ENCODE results near the gene ADAMTS16.

The ADAMTS16 gene

GRCh38 chr5:5207828-5208227, 67.7 kb downstream of the ADAMTS16 start:
- Histone ChIP-seq H3K79me2 (ENCODE audit: insufficient read depth, low read length) (no peaks in the 10 kb centered on the region), H3K9me2 (ENCODE audit: low read depth, low read length) (no peaks in the 10 kb centered on the region), H3K27me3 (ENCODE audit: insufficient read depth, low read length) (no peaks in the 10 kb centered on the region), H3K9ac (ENCODE audit: low read length) (no peak overlapping the region), H2AFZ (ENCODE audit: low read length) (no peak overlapping the region), H3K4me1 (ENCODE audit: insufficient read depth, low read length, severe bottlenecking) (no peaks in the 10 kb centered on the region), H4K20me1 (ENCODE audit: insufficient read depth, low read length) (no peaks in the 10 kb centered on the region), H3K27ac (ENCODE audit: low read depth, low read length, poor library complexity, severe bottlenecking) (no peak overlapping the region), H3K36me3 (ENCODE audit: insufficient read depth, low read length) (no peaks in the 10 kb centered on the region), H3K9me3 (ENCODE audit: low read length) (no peaks in the 10 kb centered on the region), H3K4me3 (ENCODE audit: low read depth, low read length, poor library complexity, severe bottlenecking) (no peak overlapping the region), H3F3A (ENCODE audit: insufficient read depth, low read length) (no peaks in the 10 kb centered on the region), H3K4me2 (ENCODE audit: low read length) (no peak overlapping the region)
- TF ChIP-seq CTCF (IDR thresholded peaks at IDR 0.05; ENCODE audit: low read length) (no peak), EZH2 (IDR thresholded peaks at IDR 0.05; ENCODE audit: borderline replicate concordance, low read length) (no peak)

- no peaks in the 10 kb centered on the region for H3K79me2 ChIP-seq (ENCODE audit: insufficient read depth, low read length)
- H3K4me2 ChIP-seq (ENCODE audit: low read length) = no peak overlapping the region
- H3K27ac ChIP-seq (ENCODE audit: low read depth, low read length, poor library complexity, severe bottlenecking) = no peak overlapping the region
- no peak overlapping the region for H3K9ac ChIP-seq (ENCODE audit: low read length)
- H3K4me1 ChIP-seq (ENCODE audit: insufficient read depth, low read length, severe bottlenecking) = no peaks in the 10 kb centered on the region
- no peaks in the 10 kb centered on the region for H3K36me3 ChIP-seq (ENCODE audit: insufficient read depth, low read length)
- H3K9me2 ChIP-seq (ENCODE audit: low read depth, low read length) = no peaks in the 10 kb centered on the region
- TF ChIP-seq EZH2 (IDR thresholded peaks at IDR 0.05; ENCODE audit: borderline replicate concordance, low read length) (no peak), CTCF (IDR thresholded peaks at IDR 0.05; ENCODE audit: low read length) (no peak)
- no peaks in the 10 kb centered on the region for H3K27me3 ChIP-seq (ENCODE audit: insufficient read depth, low read length)
- no peaks in the 10 kb centered on the region for H3K9me3 ChIP-seq (ENCODE audit: low read length)
- H4K20me1 ChIP-seq (ENCODE audit: insufficient read depth, low read length) = no peaks in the 10 kb centered on the region
- H3F3A ChIP-seq (ENCODE audit: insufficient read depth, low read length) = no peaks in the 10 kb centered on the region
- no peak overlapping the region for H3K4me3 ChIP-seq (ENCODE audit: low read depth, low read length, poor library complexity, severe bottlenecking)
- H2AFZ ChIP-seq (ENCODE audit: low read length) = no peak overlapping the region
These were observed 69.0 kb downstream of the ADAMTS16 start for GRCh38 chr5:5209089-5209488.

GRCh38 chr5:5209510-5210286, 69.6 kb downstream of the ADAMTS16 start:
- no peaks in the 10 kb centered on the region for H3K27me3 ChIP-seq (ENCODE audit: insufficient read depth, low read length)
- H3K9me3 ChIP-seq (ENCODE audit: low read length) = no peaks in the 10 kb centered on the region
- no peaks in the 10 kb centered on the region for H4K20me1 ChIP-seq (ENCODE audit: insufficient read depth, low read length)
- no peak overlapping the region for H3K27ac ChIP-seq (ENCODE audit: low read depth, low read length, poor library complexity, severe bottlenecking)
- no peaks in the 10 kb centered on the region for H3K4me1 ChIP-seq (ENCODE audit: insufficient read depth, low read length, severe bottlenecking)
- H3K4me3 ChIP-seq (ENCODE audit: low read depth, low read length, poor library complexity, severe bottlenecking) = no peak overlapping the region
- no peak overlapping the region for H3K9ac ChIP-seq (ENCODE audit: low read length)
- no peaks in the 10 kb centered on the region for H3K36me3 ChIP-seq (ENCODE audit: insufficient read depth, low read length)
- no peaks in the 10 kb centered on the region for H3F3A ChIP-seq (ENCODE audit: insufficient read depth, low read length)
- no peak overlapping the region for H3K4me2 ChIP-seq (ENCODE audit: low read length)
- H3K9me2 ChIP-seq (ENCODE audit: low read depth, low read length) = no peaks in the 10 kb centered on the region
- TF ChIP-seq CTCF (IDR thresholded peaks at IDR 0.05; ENCODE audit: low read length) (no peak), EZH2 (IDR thresholded peaks at IDR 0.05; ENCODE audit: borderline replicate concordance, low read length) (no peak)
- H3K79me2 ChIP-seq (ENCODE audit: insufficient read depth, low read length) = no peaks in the 10 kb centered on the region
- H2AFZ ChIP-seq (ENCODE audit: low read length) = no peak overlapping the region
